CD4-positive, alpha-beta T cell treated with Interleukin-15 for 1 hour (primary cell): ENCODE measurements around the gene ONECUT2.

Experiments
- DNase-seq: peaks from one replicate; pipeline ENCODE4 v3.0.0-alpha.2; 2020

Gene ONECUT2

DNA sequence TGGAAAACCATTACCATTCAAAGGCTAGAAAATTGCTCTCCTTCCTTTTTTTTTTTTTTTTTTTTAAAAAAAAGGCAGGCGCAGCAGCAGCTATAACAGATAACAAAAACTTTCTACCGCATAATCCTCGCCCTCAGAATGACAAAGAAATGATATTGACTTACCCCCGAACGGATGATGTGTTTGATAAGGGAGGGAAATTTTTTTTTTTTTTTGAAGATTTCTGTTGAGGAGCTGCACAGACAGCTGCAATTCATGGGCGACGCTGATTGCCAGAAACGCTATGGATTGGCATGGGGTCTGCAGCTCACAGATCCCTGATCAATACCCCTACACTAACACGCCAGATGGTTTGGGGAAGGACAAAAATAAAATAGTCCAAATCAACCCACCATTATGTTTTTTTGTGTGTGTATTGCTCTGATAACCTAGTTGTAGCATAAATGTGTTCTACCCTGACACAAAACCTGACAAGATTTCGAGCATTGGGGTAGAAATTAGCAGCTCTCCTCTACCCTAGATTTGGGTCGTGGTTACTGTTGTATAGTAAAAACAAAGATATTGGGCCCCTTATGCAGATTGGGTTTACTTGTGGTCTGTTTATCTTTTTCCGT is 3.6 kb upstream of the ONECUT2 start:
- DNase-seq, result no peak

DNA sequence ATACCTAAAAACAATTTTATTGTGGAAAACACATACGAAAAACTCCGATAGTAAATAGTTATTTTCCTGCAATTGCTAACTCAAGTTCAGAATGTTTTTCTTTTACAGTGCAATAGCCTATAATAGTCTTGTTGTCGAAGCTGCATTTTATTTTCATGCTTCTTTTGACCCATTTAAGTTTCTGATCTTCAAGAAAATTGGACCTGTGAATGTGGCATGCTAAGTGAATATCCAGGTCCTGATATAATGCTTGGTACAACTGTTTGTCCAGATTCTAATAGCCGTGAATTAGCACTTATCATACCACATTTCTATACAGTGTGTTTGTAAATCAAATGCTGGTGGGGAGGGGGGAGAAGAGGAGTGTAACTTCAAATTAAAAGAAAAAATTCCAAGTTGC is 3.0 kb upstream of the ONECUT2 start:
- no peak for DNase-seq

DNA sequence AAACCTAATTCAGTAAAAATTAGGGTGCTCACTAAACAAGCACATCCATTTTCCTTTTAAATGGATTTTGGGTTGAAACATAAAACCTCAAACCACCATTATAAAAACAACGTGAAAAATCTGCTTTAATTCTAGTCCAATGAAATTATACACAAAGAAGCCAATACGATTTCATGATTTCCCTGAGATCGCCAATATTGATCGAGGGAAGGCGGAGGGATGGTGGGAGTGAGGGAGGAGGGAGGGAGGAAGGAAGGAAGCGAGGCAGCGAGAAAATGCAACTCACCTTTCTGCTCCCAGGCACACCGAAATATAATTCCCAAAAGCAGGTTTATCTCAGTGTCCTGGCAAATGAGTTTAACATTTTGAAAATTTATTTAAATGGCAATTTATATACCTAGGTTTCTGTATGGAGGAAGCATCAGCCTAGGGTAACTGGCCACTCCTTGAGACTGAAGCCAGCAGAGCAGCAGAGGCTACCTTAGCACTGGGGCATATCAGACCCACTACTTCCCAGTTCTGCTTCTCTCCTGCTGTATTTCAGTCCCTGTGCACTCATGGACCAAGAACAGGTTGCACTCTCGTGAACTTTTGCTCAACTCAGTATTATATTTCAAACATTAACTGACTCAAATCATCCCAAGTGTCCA is 2.3 kb upstream of the ONECUT2 start:
- DNase-seq, result no peak

DNA sequence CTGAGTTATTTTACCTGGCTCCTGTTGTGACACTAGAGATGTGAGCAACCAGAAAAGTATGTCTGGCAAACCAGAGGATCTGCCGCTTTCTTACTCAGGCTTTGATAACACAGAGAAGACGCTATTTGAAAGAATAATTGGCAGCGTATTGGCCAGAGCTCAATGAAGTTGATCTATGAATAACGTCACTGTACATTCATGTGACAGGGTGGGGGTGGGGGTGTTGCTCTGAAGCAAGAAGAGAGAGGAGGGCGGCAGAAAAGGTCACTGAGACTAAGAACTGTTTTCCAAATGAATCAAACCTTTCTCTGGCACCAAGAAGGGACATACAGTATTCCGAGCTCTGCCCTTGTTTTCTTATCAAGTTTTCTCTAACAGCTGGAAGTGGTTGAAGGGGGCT is 1.7 kb upstream of the ONECUT2 start:
- no peak for DNase-seq

DNA sequence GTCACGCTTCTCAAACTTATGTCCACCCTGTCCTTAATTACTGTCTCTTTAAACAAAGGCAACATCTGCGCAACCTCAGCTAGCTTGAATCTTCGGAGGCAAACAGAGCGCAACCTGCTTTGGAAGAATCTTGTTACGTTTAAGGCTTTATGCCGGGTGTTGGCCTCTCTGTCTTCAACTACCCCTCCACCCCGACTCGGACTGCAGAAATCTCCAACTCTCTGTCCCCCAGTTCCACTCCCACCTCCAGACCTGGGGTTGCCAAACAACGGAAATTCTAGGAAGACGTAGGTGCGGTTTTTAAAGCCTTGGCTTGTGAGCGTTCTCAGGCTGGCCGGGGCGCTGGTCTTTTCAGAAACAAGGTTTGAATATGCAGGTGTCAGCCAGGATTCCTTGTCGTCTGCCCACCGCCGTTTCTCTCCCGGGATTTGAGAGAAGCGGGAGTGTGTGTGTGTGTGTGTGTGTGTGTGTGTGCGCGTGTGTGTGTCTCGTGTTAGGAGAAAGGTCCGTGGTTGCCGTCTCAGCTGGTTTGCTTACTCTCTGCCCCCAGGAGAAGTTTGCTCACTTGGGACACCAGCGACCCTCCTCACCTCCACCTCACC is 1.1 kb upstream of the ONECUT2 start:
- DNase-seq, result no peak

DNA sequence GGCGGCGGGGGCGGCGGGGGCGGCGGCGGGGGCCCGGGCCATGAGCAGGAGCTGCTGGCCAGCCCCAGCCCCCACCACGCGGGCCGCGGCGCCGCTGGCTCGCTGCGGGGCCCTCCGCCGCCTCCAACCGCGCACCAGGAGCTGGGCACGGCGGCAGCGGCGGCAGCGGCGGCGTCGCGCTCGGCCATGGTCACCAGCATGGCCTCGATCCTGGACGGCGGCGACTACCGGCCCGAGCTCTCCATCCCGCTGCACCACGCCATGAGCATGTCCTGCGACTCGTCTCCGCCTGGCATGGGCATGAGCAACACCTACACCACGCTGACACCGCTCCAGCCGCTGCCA is 644 bp downstream of the ONECUT2 start:
- no peak for DNase-seq

DNA sequence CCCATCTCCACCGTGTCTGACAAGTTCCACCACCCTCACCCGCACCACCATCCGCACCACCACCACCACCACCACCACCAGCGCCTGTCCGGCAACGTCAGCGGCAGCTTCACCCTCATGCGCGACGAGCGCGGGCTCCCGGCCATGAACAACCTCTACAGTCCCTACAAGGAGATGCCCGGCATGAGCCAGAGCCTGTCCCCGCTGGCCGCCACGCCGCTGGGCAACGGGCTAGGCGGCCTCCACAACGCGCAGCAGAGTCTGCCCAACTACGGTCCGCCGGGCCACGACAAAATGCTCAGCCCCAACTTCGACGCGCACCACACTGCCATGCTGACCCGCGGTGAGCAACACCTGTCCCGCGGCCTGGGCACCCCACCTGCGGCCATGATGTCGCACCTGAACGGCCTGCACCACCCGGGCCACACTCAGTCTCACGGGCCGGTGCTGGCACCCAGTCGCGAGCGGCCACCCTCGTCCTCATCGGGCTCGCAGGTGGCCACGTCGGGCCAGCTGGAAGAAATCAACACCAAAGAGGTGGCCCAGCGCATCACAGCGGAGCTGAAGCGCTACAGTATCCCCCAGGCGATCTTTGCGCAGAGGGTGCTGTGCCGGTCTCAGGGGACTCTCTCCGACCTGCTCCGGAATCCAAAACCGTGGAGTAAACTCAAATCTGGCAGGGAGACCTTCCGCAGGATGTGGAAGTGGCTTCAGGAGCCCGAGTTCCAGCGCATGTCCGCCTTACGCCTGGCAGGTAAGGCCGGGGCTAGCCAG is 1.2 kb downstream of the ONECUT2 start:
- no peak for DNase-seq

DNA sequence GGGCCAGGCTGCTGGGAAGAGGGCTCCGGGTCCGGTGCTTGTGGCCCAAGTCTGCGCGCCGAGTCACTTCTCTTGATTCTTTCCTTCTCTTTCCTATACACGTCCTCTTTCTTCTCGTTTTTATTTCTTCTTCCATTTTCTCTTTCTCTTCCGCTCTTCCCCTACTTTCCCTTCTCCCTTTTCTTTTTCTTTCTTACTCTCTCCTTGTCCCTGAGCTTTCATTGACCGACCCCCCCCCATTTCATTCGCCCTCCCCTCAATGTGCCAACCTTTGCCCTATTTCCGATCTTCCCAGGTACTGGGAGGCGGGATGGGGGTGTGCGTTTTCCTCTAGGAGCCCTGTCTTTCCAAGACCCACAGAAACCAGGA is 1.8 kb downstream of the ONECUT2 start:
- DNase-seq, result no peak

DNA sequence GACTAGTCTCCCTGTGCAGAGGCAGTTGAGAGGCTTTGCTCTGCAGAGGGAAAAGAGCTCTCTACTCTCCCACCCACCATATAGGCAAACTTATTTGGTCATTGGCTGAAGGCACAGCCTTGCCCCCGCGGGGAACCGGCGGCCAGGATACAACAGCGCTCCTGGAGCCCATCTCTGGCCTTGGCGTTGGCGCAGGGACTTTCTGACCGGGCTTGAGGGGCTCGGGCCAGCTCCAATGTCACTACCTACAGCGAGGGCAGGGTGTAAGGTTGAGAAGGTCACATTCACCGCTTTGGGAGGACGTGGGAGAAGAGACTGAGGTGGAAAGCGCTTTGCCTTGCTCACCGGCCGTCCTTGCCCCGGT is 2.2 kb downstream of the ONECUT2 start:
- DNase-seq, result no peak

DNA sequence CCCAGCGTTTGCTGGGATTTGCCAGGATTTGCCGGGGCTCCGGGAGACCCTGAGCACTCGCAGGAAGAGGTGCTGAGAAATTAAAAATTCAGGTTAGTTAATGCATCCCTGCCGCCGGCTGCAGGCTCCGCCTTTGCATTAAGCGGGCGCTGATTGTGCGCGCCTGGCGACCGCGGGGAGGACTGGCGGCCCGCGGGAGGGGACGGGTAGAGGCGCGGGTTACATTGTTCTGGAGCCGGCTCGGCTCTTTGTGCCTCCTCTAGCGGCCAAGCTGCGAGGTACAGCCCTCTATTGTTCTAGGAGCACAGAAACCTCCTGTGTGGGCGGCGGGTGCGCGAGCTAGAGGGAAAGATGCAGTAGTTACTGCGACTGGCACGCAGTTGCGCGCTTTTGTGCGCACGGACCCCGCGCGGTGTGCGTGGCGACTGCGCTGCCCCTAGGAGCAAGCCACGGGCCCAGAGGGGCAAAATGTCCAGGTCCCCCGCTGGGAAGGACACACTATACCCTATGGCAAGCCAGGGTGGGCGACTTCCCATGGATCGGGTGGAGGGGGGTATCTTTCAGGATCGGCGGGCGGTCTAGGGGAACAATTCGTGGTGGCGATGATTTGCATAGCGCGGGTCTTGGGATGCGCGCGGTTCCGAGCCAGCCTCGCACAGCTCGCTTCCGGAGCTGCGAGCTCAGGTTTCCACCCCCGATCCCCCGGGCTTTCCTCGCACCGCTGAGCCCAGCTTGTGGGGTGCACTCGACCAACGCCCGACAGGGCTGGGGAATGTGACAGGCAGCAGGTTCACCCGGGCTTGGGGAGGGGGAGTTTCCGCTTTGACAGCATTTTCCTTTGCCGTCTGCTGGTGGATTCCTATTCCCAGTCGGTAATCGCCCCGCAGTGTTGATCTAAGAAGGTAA is 2.8 kb downstream of the ONECUT2 start:
- no peak for DNase-seq

DNA sequence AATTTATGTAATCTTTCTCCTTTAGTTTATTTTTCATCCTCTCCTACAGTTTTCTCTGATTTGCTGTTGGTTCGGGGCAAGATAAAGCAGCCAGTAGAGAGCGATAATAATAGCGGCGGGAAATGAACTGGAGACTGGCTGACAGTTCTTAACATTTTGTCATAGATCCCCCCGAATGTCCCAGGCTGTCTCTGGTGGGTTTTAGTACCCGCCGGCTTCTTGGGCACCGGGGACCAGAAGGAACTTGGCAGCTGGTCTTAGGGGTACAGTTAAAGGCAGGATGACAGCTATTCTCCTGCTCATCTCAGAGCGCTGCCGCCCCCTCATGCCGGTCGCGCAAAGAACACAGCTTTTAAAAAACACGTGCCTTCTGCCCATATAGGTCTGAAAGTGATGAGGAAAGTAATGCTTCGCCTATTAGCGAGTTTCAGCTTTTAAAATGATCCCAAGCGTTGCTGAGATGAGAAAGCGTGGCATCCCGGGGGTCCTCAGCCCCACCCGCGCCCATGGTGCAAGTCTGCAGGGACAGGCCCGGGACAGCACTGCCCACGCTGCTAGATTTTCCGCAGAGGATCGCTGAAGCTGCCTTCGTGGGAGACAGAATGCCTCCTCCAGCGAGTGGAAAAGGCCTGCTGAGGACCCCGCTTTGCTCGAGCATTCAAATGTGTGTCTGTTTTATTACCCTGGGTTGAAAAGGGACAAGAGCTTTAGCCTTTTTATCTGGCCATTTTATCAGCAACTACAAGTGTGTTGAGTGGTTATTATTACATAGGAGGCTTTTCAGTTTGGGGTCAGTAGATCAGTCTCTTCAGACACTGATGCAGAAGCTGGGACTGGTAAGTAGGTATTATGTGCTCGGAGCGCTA is 3.8 kb downstream of the ONECUT2 start:
- DNase-seq, result no peak

DNA sequence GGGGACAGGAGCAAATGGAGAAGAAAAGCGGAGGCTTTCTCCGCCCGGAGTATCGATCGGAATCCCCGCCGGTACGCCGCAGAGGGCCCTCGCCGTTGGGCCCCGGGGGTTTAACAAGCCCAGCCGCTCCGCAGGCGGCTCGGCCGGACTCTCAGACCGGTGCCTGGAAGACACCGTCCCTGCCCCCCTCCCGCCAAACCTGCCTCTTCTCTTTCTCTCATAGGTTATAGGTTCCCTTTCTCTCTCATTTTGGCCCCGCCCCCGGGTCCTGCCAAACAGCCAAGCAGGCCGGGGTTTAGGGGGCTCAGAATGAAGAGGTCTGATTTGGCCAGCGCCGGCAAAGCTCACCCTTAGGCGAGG is 4.4 kb downstream of the ONECUT2 start:
- DNase-seq, result no peak

DNA sequence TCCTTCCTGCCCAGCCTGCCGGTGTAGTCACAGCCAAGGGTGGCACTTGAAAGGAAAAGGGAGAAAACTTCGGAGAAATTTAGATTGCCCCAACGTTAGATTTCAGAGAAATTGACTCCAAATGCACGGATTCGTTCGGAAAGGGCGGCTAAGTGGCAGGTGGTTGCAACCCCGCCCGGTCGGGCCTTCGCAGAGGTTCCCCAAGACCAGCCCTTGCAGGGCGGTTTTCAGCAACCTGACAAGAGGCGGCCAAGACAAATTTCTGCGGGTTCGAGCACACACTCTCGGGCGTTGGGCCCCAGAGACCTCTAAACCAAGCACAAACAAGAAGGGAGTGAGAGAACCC is 4.8 kb downstream of the ONECUT2 start:
- no peak for DNase-seq

DNA sequence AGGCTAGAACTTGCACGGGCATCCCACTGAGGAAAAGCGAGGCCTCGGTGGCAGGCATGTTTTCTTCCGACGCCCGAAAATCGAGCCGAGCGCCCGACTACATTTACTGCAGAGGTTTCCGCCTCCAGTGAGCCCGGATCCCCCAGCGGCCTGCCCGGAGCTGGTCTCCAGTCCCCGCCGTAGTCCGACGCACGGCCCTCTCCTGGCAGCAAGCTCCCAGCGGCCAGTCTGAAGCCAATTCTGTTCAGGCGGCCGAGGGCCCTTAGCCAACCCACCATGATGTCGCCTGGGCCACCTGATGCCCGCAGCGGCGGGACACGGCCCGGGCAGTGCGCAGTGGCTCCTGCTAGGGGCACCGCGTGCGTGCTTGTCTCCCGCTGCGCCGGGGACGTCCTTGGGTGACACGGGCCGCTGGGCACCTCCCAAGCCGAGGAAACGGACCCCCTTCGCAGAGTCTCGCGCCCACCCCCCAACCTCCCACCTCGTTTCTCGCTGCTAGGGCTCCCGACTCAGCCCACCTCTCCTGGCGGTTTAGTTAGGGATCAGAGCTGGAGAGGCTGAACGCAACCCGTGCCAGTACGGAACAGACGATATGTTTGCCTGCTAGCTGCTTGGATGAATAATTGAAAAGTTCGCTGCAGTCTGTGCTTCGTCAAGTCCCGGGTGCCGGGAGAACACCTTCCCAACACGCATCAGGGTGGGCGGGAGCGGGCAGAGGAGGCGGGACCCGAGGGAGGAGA is 5.3 kb downstream of the ONECUT2 start:
- no peak for DNase-seq

DNA sequence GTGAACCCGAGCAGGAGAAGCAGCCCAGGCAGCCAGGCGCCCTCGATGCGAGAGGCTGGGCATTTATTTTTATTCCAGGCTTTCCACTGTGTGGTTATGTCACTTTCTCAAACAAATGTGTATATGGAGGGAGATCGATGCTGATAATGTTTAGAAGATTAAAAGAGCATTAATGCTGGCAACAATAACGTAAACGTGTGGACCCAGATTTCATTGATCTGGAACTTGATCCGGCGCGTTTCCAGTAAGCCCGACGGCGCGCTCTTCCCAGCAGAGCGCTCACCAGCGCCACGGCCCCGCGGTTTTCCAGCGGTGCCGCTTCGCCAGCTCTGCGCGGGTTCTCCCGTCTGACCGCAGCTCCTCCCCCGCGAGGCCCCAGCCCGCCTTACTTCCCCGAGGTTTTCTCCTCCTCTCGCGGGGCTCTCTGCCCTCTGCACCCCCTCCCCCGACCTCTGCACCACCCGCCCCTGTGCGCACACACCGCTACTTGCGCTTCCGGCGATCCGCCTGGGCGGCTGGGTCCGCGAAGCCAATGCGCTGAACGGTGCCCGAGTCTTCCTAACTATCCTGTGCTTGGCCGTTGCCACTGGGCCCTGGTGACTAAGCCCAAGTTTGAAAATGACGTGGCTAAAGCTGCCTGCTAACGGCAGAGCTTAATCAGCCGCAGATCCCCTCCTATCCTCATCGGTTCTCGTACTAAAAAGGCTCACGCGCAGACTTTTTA is 6.1 kb downstream of the ONECUT2 start:
- DNase-seq, result no peak

DNA sequence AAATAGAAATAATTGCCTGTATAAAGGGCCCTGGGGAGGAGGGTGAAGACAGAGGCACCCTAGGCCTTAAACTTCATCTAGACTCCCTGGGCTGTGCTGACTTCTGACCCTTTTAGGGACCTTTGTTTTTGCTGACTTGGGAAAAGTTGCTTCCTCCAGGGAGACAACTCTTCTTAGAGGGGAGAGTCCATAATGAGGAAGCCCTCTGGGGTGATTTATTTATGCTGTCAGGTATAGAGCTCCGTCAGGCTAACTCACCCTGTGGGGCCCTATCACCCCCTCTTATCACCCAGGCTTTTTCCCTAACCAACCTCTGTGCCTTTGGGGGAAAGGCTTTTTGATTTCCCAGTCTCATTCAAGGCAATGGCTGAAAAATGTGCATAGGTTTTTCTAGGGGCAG is 8.1 kb downstream of the ONECUT2 start:
- no peak for DNase-seq

DNA sequence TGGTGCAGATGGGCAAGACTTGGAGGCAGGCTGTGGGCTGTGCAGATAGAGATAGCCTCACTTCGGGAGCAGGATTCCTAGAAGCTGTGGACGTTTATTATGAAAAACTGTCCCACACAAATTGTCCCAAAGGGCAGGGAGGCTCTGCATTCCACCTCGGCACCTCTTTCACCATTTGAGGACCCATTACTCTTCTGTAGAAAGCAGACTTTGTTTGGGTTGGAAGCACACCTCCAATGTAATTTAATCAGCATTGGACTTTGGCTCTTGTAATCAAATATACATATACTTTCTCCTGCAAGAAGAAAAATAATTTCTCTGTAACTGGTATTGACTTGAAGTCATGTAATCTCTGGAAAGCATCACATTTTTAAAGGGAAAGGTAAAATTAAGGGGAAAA is 8.5 kb downstream of the ONECUT2 start:
- no peak for DNase-seq

DNA sequence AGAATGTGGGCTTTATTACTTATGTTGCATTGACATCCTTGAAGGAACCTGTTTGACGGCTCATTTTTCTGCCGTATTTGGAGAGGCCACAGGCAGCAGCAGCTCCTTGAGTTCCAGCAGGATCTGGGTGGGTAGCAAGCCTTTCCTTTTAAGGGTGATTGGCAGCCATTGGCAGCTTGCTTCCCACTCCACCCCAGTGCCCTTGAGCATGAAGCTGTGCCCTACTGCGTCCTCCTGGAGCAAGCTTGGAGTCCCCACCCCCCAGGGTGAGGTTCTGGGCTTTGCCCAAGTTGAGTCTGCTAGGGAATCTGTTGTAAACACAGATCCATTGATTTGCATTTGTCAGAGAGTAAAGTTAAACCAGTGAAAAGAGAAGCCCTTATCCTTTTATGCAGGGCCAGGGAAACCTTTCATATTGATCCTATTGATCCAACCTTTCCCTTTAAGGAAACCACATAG is 9.2 kb downstream of the ONECUT2 start:
- DNase-seq, result no peak

DNA sequence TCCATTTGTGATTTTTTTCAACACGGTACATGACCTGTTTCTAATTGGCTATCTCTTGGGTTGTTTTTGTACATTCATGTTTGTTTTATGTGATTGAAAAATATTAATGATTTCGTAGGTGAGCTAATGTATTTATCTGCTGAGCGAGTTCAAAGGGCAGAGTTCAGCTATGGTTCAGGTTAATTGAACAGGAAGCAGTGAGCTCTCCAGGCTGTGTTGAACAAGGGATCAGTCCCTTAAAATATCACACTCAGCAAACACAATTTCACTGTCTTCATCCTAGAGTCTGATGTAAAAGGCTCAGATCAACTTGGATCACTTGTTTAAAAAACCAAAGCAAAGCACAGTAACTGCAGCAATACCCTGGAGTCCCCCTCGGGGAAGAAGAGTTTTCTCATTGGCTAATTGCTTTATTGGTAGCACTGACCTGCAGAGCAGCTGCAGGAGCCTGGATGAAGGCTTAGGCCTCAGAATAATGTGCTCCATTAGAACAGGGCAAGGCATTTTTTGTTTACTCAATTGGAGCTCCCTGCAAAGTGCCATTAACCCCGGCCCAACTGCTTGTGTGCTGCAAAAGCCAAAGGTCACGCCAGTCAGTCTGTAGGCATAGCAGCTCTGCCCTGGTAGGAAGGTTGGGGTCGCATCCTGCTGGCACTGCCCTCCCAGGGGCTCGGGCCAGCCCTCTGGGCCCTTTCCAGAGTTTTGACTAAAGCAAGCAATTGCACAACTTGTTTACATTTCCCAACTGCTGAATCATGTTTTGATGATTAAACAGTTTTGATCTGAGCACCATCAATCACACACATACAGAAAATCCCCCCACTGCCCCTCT is 10.5 kb downstream of the ONECUT2 start:
- no peak for DNase-seq

DNA sequence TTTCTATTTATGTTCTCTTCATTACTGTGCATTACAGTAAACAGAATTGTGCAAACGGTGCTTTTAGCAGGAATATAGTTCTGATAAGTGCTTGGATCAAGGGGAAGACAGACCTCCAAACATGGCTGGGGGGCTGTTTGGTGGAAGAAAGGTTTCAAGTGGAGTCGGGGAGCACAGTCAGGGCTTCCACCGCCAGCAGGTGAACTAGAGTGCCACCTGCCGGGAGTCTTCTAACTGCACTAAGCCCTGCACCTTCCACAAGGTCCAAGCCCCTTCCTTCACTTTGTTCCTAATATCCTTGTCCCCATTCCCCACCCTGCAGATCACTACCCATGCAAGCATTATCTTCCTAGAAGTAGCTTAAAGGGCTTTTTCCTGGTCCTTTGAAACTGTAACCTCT is 11.1 kb downstream of the ONECUT2 start:
- DNase-seq, result no peak
